Epithelial cell of esophagus (primary cell): ENCODE data around the gene ABHD1.
A peak's percentile ranks its signal among the peaks of the same experiment; 100 is the strongest.
"Not testable (repeated sequence)": the region's sequence is repeated elsewhere in the genome, so short reads cannot be mapped to it uniquely, and the experiment has no call there.

Source experiments
- DNase-seq: peaks from one replicate; pipeline ENCODE4 v3.0.0; 2010; ENCODE audit warnings: low read depth
- H3K4me3 ChIP-seq: 2 replicates; pipeline ENCODE4 v1.5.1; 2011; ENCODE audit warnings: mild to moderate bottlenecking, low read length, control low read depth
- CTCF ChIP-seq: IDR thresholded peaks from 2 replicates; pipeline ENCODE4 v1.5.1; 2011; ENCODE audit warnings: low read depth, mild to moderate bottlenecking, low read length, control low read depth, inconsistent platforms; ENCODE audit not compliant: insufficient read depth; ENCODE audit errors: missing control alignments

ABHD1 gene

GRCh38 chr2:27100036-27100435 is 23.6 kb upstream of the ABHD1 start:
- no peak for TF ChIP-seq CTCF
- no peak for DNase-seq
- no peak overlapping the region for H3K4me3 ChIP-seq

- no peak overlapping the region for H3K4me3 ChIP-seq
- DNase-seq, result no peak
- no peak for TF ChIP-seq CTCF
Measured at GRCh38 chr2:27102329-27102728, 21.3 kb upstream of the ABHD1 start.

- TF ChIP-seq CTCF, result no peak
- no peak overlapping the region for H3K4me3 ChIP-seq
Measured at GRCh38 chr2:27105981-27106380, 17.6 kb upstream of the ABHD1 start.

GRCh38 chr2:27108221-27108620 is 15.4 kb upstream of the ABHD1 start:
- no peak overlapping the region for H3K4me3 ChIP-seq
- TF ChIP-seq CTCF, result no peak
- DNase-seq, result no peak

More at GRCh38 chr2:27105981-27106380, 17.6 kb upstream of the ABHD1 start:
- DNase-seq, result no peak

GRCh38 chr2:27109083-27109482 is 14.5 kb upstream of the ABHD1 start:
- no peak for DNase-seq
- no peak for TF ChIP-seq CTCF
- no peak overlapping the region for H3K4me3 ChIP-seq

GRCh38 chr2:27110603-27111352 is 12.8 kb upstream of the ABHD1 start:
- DNase-seq, H3K4me3 ChIP-seq: not testable (repeated sequence)

GRCh38 chr2:27111392-27112078 is 12.1 kb upstream of the ABHD1 start:
- H3K4me3 ChIP-seq, DNase-seq: not testable (repeated sequence)

GRCh38 chr2:27115519-27115918 is 8.1 kb upstream of the ABHD1 start:
- TF ChIP-seq CTCF, result no peak

More at GRCh38 chr2:27115519-27115918, 8.1 kb upstream of the ABHD1 start:
- H3K4me3 ChIP-seq, result no peak overlapping the region
- peak; percentile 16 for DNase-seq
